RCC 7860 (cell line): ENCODE results near the gene GPR55.

Experiments used
- DNase-seq: peaks from one replicate; pipeline ENCODE4 v3.0.0-alpha.2; 2015; ENCODE audit warnings: low spot score
- FAIRE-seq: peaks from 2 replicates; lab custom pipeline; 2012; peaks lifted over from hg19 to GRCh38; lab: Jason Lieb, UNC

The GPR55 gene

GRCh38 chr2:230951396-230951795 is 26.4 kb upstream of the GPR55 start:
- no peak for DNase-seq
- no peak for FAIRE-seq

- no peak for DNase-seq
- FAIRE-seq, result no peak
Measured at GRCh38 chr2:230950874-230951339, 25.9 kb upstream of the GPR55 start.

- FAIRE-seq (no peak), DNase-seq (no peak)
Measured at GRCh38 chr2:230949966-230950873, 25.2 kb upstream of the GPR55 start.

- DNase-seq (no peak), FAIRE-seq (no peak)
Measured at GRCh38 chr2:230947908-230948365, 22.9 kb upstream of the GPR55 start.

GRCh38 chr2:230947235-230947576 is 22.2 kb upstream of the GPR55 start:
- FAIRE-seq (no peak), DNase-seq (no peak)

- DNase-seq, result no peak
- no peak for FAIRE-seq
Measured at GRCh38 chr2:230946429-230947234, 21.6 kb upstream of the GPR55 start.

- FAIRE-seq, result no peak
- no peak for DNase-seq
Measured at GRCh38 chr2:230944757-230945372, 19.8 kb upstream of the GPR55 start.

GRCh38 chr2:230944123-230944653 is 19.1 kb upstream of the GPR55 start:
- DNase-seq, result no peak
- no peak for FAIRE-seq

- DNase-seq (no peak), FAIRE-seq (no peak)
Measured at GRCh38 chr2:230942920-230943896, 18.2 kb upstream of the GPR55 start.

- FAIRE-seq (no peak), DNase-seq (no peak)
Measured at GRCh38 chr2:230942371-230942770, 17.3 kb upstream of the GPR55 start.

GRCh38 chr2:230941202-230942180 is 16.4 kb upstream of the GPR55 start:
- FAIRE-seq, result no peak
- no peak for DNase-seq

GRCh38 chr2:230940471-230940815 is 15.4 kb upstream of the GPR55 start:
- DNase-seq, result no peak
- no peak for FAIRE-seq

- no peak for DNase-seq
- no peak for FAIRE-seq
Measured at GRCh38 chr2:230939691-230940470, 14.8 kb upstream of the GPR55 start.

GRCh38 chr2:230939066-230939591 is 14.1 kb upstream of the GPR55 start:
- DNase-seq, result no peak
- FAIRE-seq, result no peak

GRCh38 chr2:230938516-230939065 is 13.5 kb upstream of the GPR55 start:
- no peak for FAIRE-seq
- DNase-seq, result no peak

- FAIRE-seq (no peak), DNase-seq (no peak)
Measured at GRCh38 chr2:230938098-230938497, 13.1 kb upstream of the GPR55 start.

GRCh38 chr2:230937362-230937761 is 12.3 kb upstream of the GPR55 start:
- DNase-seq (no peak), FAIRE-seq (no peak)
